OCI-LY7 (cell line): ENCODE data around the gene ZNF423. TPM values are rescaled to one million over a fixed set of nuclear protein-coding genes. Genes with fewer than 3 reads are reported as not detected.

ENCODE experiments used
- BruUV-seq: library from RNA; stranded (reverse); fragments of 400-500 nt; replicated peaks from 2 replicates; lab custom pipeline; 2021; lab: Mats Ljungman, UMichigan
- CTCF ChIA-PET: fragments of 300-600 bp; sonication (Branson Sonifier 250); formaldehyde crosslinking; loops from one replicate; lab custom pipeline; 2022; ENCODE audit warnings: antibody characterized with exemption; ENCODE audit not compliant: unreplicated experiment; lab: Charles Lee
- POLR2A ChIA-PET: fragments of 300-600 bp; sonication (Branson Sonifier 250); formaldehyde crosslinking; loops from one replicate; lab custom pipeline; 2022; ENCODE audit warnings: antibody characterized with exemption; lab: Charles Lee
- DNase-seq: peaks from one replicate; pipeline ENCODE4 v3.0.0-alpha.2; 2015; ENCODE audit warnings: low spot score
- H2AFZ ChIP-seq: fragments of 200-600 bp; sonication (generic), shearing (Covaris generic); 2 replicates; pipeline ENCODE4 v1.6.1; 2014; ENCODE audit warnings: mild to moderate bottlenecking, antibody characterized with exemption, low read length, moderate library complexity
- H3K27ac ChIP-seq: fragments of 200-600 bp; sonication (generic); 2 replicates; pipeline ENCODE4 v1.5.1; 2014; ENCODE audit warnings: mixed run types, low read depth, mild to moderate bottlenecking, moderate library complexity, low read length, inconsistent platforms; ENCODE audit not compliant: poor library complexity, severe bottlenecking
- H3K36me3 ChIP-seq: fragments of 200-600 bp; sonication (generic); 2 replicates; pipeline ENCODE4 v1.6.1; 2014; ENCODE audit warnings: mild to moderate bottlenecking, antibody characterized with exemption, low read length, moderate library complexity, mixed read lengths; ENCODE audit not compliant: insufficient read depth
- H3K4me1 ChIP-seq: fragments of 200-600 bp; sonication (generic); 2 replicates; pipeline ENCODE4 v1.5.1; 2014; ENCODE audit warnings: mild to moderate bottlenecking, low read length; ENCODE audit not compliant: insufficient read depth, poor library complexity, severe bottlenecking
- H3K4me2 ChIP-seq: fragments of 200-600 bp; sonication (generic); 2 replicates; pipeline ENCODE4 v1.6.1; 2014; ENCODE audit warnings: mild to moderate bottlenecking, low read length
- H3K4me3 ChIP-seq: fragments of 200-600 bp; sonication (generic); 2 replicates; pipeline ENCODE4 v1.5.1; 2014; ENCODE audit warnings: mild to moderate bottlenecking, low read depth, low read length; ENCODE audit not compliant: poor library complexity, severe bottlenecking
- H3K79me2 ChIP-seq: fragments of 200-600 bp; sonication (generic); 2 replicates; pipeline ENCODE4 v1.6.1; 2016; ENCODE audit warnings: low read depth, mild to moderate bottlenecking, low read length, moderate library complexity, mixed read lengths; ENCODE audit not compliant: insufficient read depth
- H3K9me2 ChIP-seq: fragments of 200-600 bp; sonication (generic); 2 replicates; pipeline ENCODE4 v1.6.1; 2016; ENCODE audit warnings: mild to moderate bottlenecking, low read length, mixed read lengths; ENCODE audit not compliant: insufficient read depth
- H3K9me3 ChIP-seq: fragments of 200-600 bp; sonication (generic); 2 replicates; pipeline ENCODE4 v1.6.1; 2014; ENCODE audit warnings: mild to moderate bottlenecking, mixed run types, low read length, mixed read lengths
- H4K20me1 ChIP-seq: fragments of 200-600 bp; sonication (generic); 2 replicates; pipeline ENCODE4 v1.6.1; 2014; ENCODE audit warnings: mild to moderate bottlenecking, antibody characterized with exemption, low read length, moderate library complexity, mixed read lengths; ENCODE audit not compliant: insufficient read depth
- EZH2phosphoT487 ChIP-seq: fragments of 200-600 bp; sonication (generic); IDR thresholded peaks from 2 replicates; pipeline ENCODE4 v1.6.1; 2018; ENCODE audit warnings: low read depth, borderline replicate concordance, mild to moderate bottlenecking, mixed run types, antibody characterized with exemption, low read length, moderate library complexity, mixed read lengths
- intact Hi-C: fragments of 100-400 bp; cut with micrococcal nuclease; formaldehyde crosslinking; loops from one replicate; pipeline ENCODE4 v1.10.0; 2022; ENCODE audit not compliant: unreplicated experiment
- total RNA-seq, 2 experiments: library from RNA; depleted of rRNA in 1 of 2; stranded (reverse); fragments of >200 nt in 1 of 2; shearing (Covaris generic) in 1 of 2; gene quantifications; 2 replicates each; pipeline ENCODE4 v1.2.3, GENCODE V29; 2014 to 2022
- TF ChIP-seq, protein P1 (sequence below): fragments of 200-600 bp; sonication (generic); conservative IDR thresholded peaks from 2 replicates; pipeline ENCODE4 v1.5.1; 2014; ENCODE audit warnings: mild to moderate bottlenecking, antibody characterized with exemption, low read length, moderate library complexity, mixed read lengths

Gene ZNF423
- total RNA-seq, 2 experiments from 2014 or later, result 0.09 to 0.13 TPM

DNA sequence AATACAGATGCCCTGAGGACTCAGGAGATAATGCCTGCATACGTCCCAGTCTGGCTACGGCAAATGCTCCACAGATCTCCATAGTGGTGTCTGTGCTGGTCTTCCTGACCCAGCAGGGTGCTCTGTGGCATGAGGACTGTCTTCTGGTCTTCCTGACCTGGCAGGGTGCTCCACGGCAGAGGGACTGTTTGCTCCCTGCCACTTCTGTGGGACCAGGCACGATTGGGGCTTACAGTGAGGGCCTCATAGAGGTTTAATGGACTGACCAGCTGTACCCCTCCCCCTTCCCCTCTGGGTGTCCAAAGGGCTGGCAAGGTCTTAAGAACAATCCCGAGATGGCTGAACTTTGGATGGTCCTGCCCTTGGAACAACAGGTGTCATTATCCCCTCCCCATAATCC, 359.3 kb downstream of the ZNF423 start:
- H3K4me2 ChIP-seq, result no peak overlapping the region
- H4K20me1 ChIP-seq, result no peaks in the 10 kb centered on the region
- peaks cover 22% of the 10 kb centered on the region for H3K4me1 ChIP-seq
- H3K4me3 ChIP-seq, result no peak overlapping the region
- intact Hi-C loops, result loop anchor here (10.0 kb wide), 1 partner anchor 98 kb away; no protein-coding TSS in a partner anchor
- no peaks in the 10 kb centered on the region for H3K36me3 ChIP-seq
- no peak overlapping the region for H2AFZ ChIP-seq
- BruUV-seq, result no TSS peak
- H3K27ac ChIP-seq, result no peak overlapping the region
- no peaks in the 10 kb centered on the region for H3K79me2 ChIP-seq
- DNase-seq, result no peak
- ChIA-PET CTCF (no interaction called here), POLR2A (no interaction called here)
- H3K9me3 ChIP-seq, result no peaks in the 10 kb centered on the region
- no peaks in the 10 kb centered on the region for H3K9me2 ChIP-seq
- TF ChIP-seq, protein P1, sequence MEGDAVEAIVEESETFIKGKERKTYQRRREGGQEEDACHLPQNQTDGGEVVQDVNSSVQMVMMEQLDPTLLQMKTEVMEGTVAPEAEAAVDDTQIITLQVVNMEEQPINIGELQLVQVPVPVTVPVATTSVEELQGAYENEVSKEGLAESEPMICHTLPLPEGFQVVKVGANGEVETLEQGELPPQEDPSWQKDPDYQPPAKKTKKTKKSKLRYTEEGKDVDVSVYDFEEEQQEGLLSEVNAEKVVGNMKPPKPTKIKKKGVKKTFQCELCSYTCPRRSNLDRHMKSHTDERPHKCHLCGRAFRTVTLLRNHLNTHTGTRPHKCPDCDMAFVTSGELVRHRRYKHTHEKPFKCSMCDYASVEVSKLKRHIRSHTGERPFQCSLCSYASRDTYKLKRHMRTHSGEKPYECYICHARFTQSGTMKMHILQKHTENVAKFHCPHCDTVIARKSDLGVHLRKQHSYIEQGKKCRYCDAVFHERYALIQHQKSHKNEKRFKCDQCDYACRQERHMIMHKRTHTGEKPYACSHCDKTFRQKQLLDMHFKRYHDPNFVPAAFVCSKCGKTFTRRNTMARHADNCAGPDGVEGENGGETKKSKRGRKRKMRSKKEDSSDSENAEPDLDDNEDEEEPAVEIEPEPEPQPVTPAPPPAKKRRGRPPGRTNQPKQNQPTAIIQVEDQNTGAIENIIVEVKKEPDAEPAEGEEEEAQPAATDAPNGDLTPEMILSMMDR, result no peak
- TF ChIP-seq EZH2phosphoT487, result no peak

- no peak for DNase-seq
- no peaks in the 10 kb centered on the region for H3K9me3 ChIP-seq
- peaks cover 29% of the 10 kb centered on the region for H3K4me1 ChIP-seq
- intact Hi-C loops, result loop anchor here (10.0 kb wide), 1 partner anchor 99 kb away; no protein-coding TSS in a partner anchor
- no peaks in the 10 kb centered on the region for H3K79me2 ChIP-seq
- no peaks in the 10 kb centered on the region for H3K9me2 ChIP-seq
- POLR2A ChIA-PET, result no interaction called here
- CTCF ChIA-PET, result no interaction called here
- no peaks in the 10 kb centered on the region for H3K36me3 ChIP-seq
- H3K4me3 ChIP-seq, result no peak overlapping the region
- H4K20me1 ChIP-seq, result no peaks in the 10 kb centered on the region
- H3K27ac ChIP-seq, result no peak overlapping the region
- TF ChIP-seq, protein P1, result no peak
- no peak for TF ChIP-seq EZH2phosphoT487
- H3K4me2 ChIP-seq, result no peak overlapping the region
- no peak overlapping the region for H2AFZ ChIP-seq
- no TSS peak for BruUV-seq
These were observed 360.1 kb downstream of the ZNF423 start for GRCh38 chr16:49495596-49496355.

- TF ChIP-seq, protein P1, result no peak
- no peak for TF ChIP-seq EZH2phosphoT487
- Histone ChIP-seq H3K27ac (no peak overlapping the region), H4K20me1 (no peaks in the 10 kb centered on the region), H3K79me2 (no peaks in the 10 kb centered on the region), H3K4me2 (no peak overlapping the region), H3K9me3 (no peaks in the 10 kb centered on the region), H3K4me1 (peaks cover 31% of the 10 kb centered on the region), H3K4me3 (no peak overlapping the region), H3K9me2 (no peaks in the 10 kb centered on the region), H3K36me3 (no peaks in the 10 kb centered on the region), H2AFZ (no peak overlapping the region)
- no peak for DNase-seq
- intact Hi-C loops, result loop anchor here (10.0 kb wide), 1 partner anchor 100 kb away; no protein-coding TSS in a partner anchor
- ChIA-PET CTCF (no interaction called here), POLR2A (no interaction called here)
- BruUV-seq, result no TSS peak
These were observed 360.9 kb downstream of the ZNF423 start for GRCh38 chr16:49494891-49495566.
